Effector memory CD4-positive, alpha-beta T cell (primary cell): Measurements from ENCODE around the gene MLLT6.

ENCODE experiments used
- DNase-seq, 3 donors: peaks; one replicate each; pipeline ENCODE4 v3.0.0-alpha.2; 2020
- H3K27ac ChIP-seq: 2 replicates; pipeline ENCODE4 v1.7.0; 2013; ENCODE audit warnings: mild to moderate bottlenecking, low read length, moderate library complexity; ENCODE audit not compliant: insufficient read depth, poor library complexity, severe bottlenecking
- H3K27me3 ChIP-seq: replicated peaks from 2 replicates; pipeline ENCODE4 v1.7.0; 2013; ENCODE audit warnings: mild to moderate bottlenecking, low read length; ENCODE audit not compliant: insufficient read depth, control insufficient read depth, poor library complexity, severe bottlenecking
- H3K36me3 ChIP-seq: 2 replicates; pipeline ENCODE4 v1.7.0; 2013; ENCODE audit warnings: mild to moderate bottlenecking, low read length, moderate library complexity; ENCODE audit not compliant: control insufficient read depth, insufficient read depth
- H3K4me1 ChIP-seq: 2 replicates; pipeline ENCODE4 v1.7.0; 2013; ENCODE audit warnings: low read length, mild to moderate bottlenecking; ENCODE audit not compliant: control insufficient read depth, insufficient read depth, poor library complexity, severe bottlenecking
- H3K4me3 ChIP-seq: 2 replicates; pipeline ENCODE4 v1.7.0; 2013; ENCODE audit warnings: low read length, low read depth, mild to moderate bottlenecking; ENCODE audit not compliant: insufficient read depth, poor library complexity, severe bottlenecking
- H3K9me3 ChIP-seq: 2 replicates; pipeline ENCODE4 v1.7.0; 2013; ENCODE audit warnings: mild to moderate bottlenecking, low read length, moderate library complexity; ENCODE audit not compliant: control insufficient read depth

Gene MLLT6

GRCh38 chr17:38701504-38702165 is 3.4 kb upstream of the MLLT6 start:
- peaks cover 22% of the 10 kb centered on the region for H3K4me1 ChIP-seq
- no peaks in the 10 kb centered on the region for H3K9me3 ChIP-seq
- peak; percentile 61 to 70 (median 62) for DNase-seq

DNA sequence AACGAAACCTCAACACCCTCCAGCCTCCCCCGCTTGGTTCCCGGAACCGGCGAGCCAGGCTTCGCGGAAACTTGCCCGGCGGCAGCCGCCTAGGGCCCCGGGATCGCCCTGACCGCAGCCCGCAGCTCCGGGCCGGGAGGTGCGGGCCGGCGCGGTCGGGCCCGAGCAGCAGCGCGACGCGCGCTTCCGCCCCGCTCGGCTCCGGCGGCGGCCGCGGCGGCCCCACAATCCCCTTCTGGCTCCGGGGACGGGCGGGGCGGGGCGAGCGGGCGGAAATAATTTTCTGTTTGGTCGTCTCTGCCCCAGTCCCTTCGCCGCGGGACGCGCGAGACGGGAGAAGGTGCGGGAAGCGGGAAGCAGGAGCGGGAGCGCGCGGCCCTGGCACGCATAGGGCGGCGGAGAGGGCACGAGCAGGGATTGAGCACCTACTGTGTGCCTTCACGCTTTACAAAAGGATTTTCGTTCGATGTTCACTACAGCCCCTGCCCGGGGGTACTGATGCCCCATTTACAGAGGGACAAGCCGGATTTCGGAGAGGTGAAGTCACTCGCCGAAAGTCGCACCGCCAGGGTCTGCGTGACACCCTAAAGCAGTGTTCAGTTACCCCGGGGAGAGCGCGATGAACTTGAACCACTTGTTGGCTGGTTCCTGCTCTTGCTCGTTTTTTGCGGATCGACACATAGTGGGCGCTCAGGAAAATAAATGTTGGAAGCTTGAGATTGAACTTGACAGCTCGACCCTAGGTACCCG is 2.7 kb upstream of the MLLT6 start:
- Histone ChIP-seq H3K4me1 (peaks cover 29% of the 10 kb centered on the region), H3K27me3 (no peaks in the 10 kb centered on the region), H3K4me3 (peak overlapping the region; percentile 97), H3K9me3 (no peaks in the 10 kb centered on the region), H3K36me3 (no peaks in the 10 kb centered on the region), H3K27ac (peak overlapping the region; percentile 92)
- DNase-seq, result peak; percentile 73 to 75 (median 74)

More at GRCh38 chr17:38701504-38702165, 3.4 kb upstream of the MLLT6 start:
- H3K27me3 ChIP-seq, result no peaks in the 10 kb centered on the region
- H3K36me3 ChIP-seq, result no peaks in the 10 kb centered on the region
- peak overlapping the region; percentile 92 for H3K27ac ChIP-seq
- peak overlapping the region; percentile 44 for H3K4me3 ChIP-seq

GRCh38 chr17:38702916-38703741 is 1.9 kb upstream of the MLLT6 start:
- no peaks in the 10 kb centered on the region for H3K27me3 ChIP-seq

GRCh38 chr17:38703742-38704605 is 1.1 kb upstream of the MLLT6 start:
- peaks cover 32% of the 10 kb centered on the region for H3K4me1 ChIP-seq
- peak overlapping the region; percentile 92 for H3K27ac ChIP-seq
- H3K36me3 ChIP-seq, result peaks cover 4% of the 10 kb centered on the region
- no peaks in the 10 kb centered on the region for H3K27me3 ChIP-seq
- peak; percentile 53 to 65 (median 56) for DNase-seq
- peak overlapping the region; percentile 97 for H3K4me3 ChIP-seq
- H3K9me3 ChIP-seq, result no peaks in the 10 kb centered on the region

More at GRCh38 chr17:38702916-38703741, 1.9 kb upstream of the MLLT6 start:
- Histone ChIP-seq H3K36me3 (no peaks in the 10 kb centered on the region), H3K9me3 (no peaks in the 10 kb centered on the region), H3K27ac (peak overlapping the region; percentile 92), H3K4me1 (peaks cover 32% of the 10 kb centered on the region), H3K4me3 (peak overlapping the region; percentile 97)
- no peak for DNase-seq

GRCh38 chr17:38705523-38705802 is 390 bp downstream of the MLLT6 start:
- Histone ChIP-seq H3K27ac (peak overlapping the region; percentile 69), H3K4me3 (peak overlapping the region; percentile 84), H3K36me3 (peaks cover 17% of the 10 kb centered on the region), H3K9me3 (no peaks in the 10 kb centered on the region), H3K4me1 (peaks cover 32% of the 10 kb centered on the region), H3K27me3 (no peaks in the 10 kb centered on the region)
- DNase-seq, result no peak

GRCh38 chr17:38705803-38706504 is 881 bp downstream of the MLLT6 start:
- peak overlapping the region; percentile 84 for H3K4me3 ChIP-seq
- no peaks in the 10 kb centered on the region for H3K9me3 ChIP-seq
- H3K27ac ChIP-seq, result peak overlapping the region; percentile 69
- DNase-seq, result peak in 2 of 3 donors; percentile 14 to 17
- H3K27me3 ChIP-seq, result no peaks in the 10 kb centered on the region
- peaks cover 22% of the 10 kb centered on the region for H3K36me3 ChIP-seq
- H3K4me1 ChIP-seq, result peaks cover 32% of the 10 kb centered on the region

DNA sequence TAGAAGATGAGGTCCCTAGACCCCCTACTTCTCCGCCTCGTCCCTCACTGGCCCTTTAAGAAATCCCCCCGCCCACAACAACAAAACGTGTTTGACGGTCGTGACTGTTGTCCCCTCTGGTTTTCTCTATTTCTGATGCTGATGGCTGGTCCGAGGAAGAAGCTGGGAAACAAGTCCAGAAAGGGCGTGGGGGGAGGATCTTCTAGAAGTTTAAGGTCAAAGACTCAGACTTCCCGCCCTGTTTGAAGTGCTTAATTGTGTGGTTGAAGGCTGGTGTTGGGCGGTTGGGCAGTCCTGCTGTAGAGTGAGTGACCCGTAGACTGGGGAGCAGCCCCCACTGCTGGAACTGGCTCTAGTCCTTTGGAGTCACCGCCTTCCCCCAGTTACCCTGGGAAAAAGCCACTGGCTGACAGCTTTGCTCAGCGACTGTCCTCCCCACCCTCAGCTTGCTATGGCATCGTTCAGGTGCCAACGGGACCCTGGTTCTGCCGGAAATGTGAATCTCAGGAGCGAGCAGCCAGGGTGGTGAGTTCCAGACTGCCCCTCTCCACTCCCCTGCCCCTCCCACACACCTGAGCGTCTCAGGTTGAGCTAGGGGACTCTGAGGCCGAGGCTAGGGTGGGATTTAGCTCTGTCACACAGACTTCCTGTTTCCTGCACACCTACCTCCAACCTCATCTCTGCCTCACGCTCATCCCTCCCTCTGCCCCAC is 1.6 kb downstream of the MLLT6 start:
- H3K27me3 ChIP-seq, result no peaks in the 10 kb centered on the region
- H3K36me3 ChIP-seq, result peaks cover 29% of the 10 kb centered on the region
- no peaks in the 10 kb centered on the region for H3K9me3 ChIP-seq
- peaks cover 25% of the 10 kb centered on the region for H3K4me1 ChIP-seq
- peak overlapping the region; percentile 69 for H3K27ac ChIP-seq
- H3K4me3 ChIP-seq, result peak overlapping the region; percentile 84
- peak in 2 of 3 donors; percentile 10 to 33 for DNase-seq

- Histone ChIP-seq H3K36me3 (peaks cover 41% of the 10 kb centered on the region), H3K4me3 (no peak overlapping the region), H3K9me3 (no peaks in the 10 kb centered on the region), H3K27ac (peak overlapping the region; percentile 69), H3K4me1 (peaks cover 22% of the 10 kb centered on the region), H3K27me3 (no peaks in the 10 kb centered on the region)
- DNase-seq, result no peak
These were observed 2.7 kb downstream of the MLLT6 start for GRCh38 chr17:38707678-38708351.
